Lower lobe of right lung (tissue), 2 donors: ENCODE data around the gene LY6G5C. TPM values are rescaled to one million over a fixed set of nuclear protein-coding genes. Genes with fewer than 3 reads are reported as not detected.

Source experiments
- ATAC-seq, 2 donors: fragments of 200-7000 bp; cut with Tn5 transposase; one replicate each; pipeline ENCODE4 v1.9.1; 2020 to 2022; ENCODE audit warnings: mild to moderate bottlenecking in 2 of 2, moderate library complexity in 2 of 2
- DNase-seq: peaks from one replicate; pipeline ENCODE4 v3.0.0-alpha.2; 2020
- H3K27ac ChIP-seq: fragments of 200-600 bp; one replicate; pipeline ENCODE4 v1.8.0; 2022
- H3K27me3 ChIP-seq: fragments of 200-600 bp; one replicate; pipeline ENCODE4 v1.8.0; 2022; ENCODE audit warnings: low read depth
- H3K36me3 ChIP-seq: fragments of 200-600 bp; one replicate; pipeline ENCODE4 v1.8.0; 2022; ENCODE audit warnings: mild to moderate bottlenecking
- H3K4me1 ChIP-seq: fragments of 200-600 bp; one replicate; pipeline ENCODE4 v1.8.0; 2022
- H3K4me3 ChIP-seq: fragments of 200-600 bp; one replicate; pipeline ENCODE4 v1.8.0; 2022; ENCODE audit warnings: mild to moderate bottlenecking
- H3K9me3 ChIP-seq: fragments of 200-600 bp; one replicate; pipeline ENCODE4 v1.8.0; 2022
- CTCF ChIP-seq: fragments of 200-600 bp; IDR thresholded peaks from one replicate; pipeline ENCODE4 v1.8.0; 2022; ENCODE audit warnings: antibody characterized with exemption, mild to moderate bottlenecking
- intact Hi-C: fragments of 100-400 bp; cut with DNase I; formaldehyde crosslinking; loops from one replicate; pipeline ENCODE4 v1.11.0; 2022
- total RNA-seq: library from RNA; stranded (reverse); fragmentation: NEBNext Ultra II Directional; extraction: Animal tissue kit (Norgen Biotek cat#: 25700); gene quantifications from one replicate; pipeline ENCODE4 v1.2.1, GENCODE V29; 2021
- donor health status: DM: no; HTN: yes; CAD: no; lungs with severe emphysema.

Gene LY6G5C
- total RNA-seq, 1 donor from 2014 or later = 2.9 TPM

GRCh38 chr6:31660381-31661261 is 20.2 kb downstream of the LY6G5C start, which contains the start of gene C6orf47:
TSS of gene C6orf47 (minus strand) at chr6:31660778. CDS start at chr6:31659947, 831 bp downstream.
- Histone ChIP-seq H3K27me3 (no peaks in the 10 kb centered on the region), H3K4me1 (peaks cover 60% of the 10 kb centered on the region), H3K36me3 (peaks cover 42% of the 10 kb centered on the region), H3K4me3 (peak within 1 kb of the TSS; percentile 96), H3K27ac (peak within 1 kb of the TSS; percentile 90), H3K9me3 (no peaks in the 10 kb centered on the region)
- ATAC-seq (peak; percentile 89 to 90), DNase-seq (peak; percentile 93)
- intact Hi-C loops = no loop called here
- no peak for TF ChIP-seq CTCF

DNA sequence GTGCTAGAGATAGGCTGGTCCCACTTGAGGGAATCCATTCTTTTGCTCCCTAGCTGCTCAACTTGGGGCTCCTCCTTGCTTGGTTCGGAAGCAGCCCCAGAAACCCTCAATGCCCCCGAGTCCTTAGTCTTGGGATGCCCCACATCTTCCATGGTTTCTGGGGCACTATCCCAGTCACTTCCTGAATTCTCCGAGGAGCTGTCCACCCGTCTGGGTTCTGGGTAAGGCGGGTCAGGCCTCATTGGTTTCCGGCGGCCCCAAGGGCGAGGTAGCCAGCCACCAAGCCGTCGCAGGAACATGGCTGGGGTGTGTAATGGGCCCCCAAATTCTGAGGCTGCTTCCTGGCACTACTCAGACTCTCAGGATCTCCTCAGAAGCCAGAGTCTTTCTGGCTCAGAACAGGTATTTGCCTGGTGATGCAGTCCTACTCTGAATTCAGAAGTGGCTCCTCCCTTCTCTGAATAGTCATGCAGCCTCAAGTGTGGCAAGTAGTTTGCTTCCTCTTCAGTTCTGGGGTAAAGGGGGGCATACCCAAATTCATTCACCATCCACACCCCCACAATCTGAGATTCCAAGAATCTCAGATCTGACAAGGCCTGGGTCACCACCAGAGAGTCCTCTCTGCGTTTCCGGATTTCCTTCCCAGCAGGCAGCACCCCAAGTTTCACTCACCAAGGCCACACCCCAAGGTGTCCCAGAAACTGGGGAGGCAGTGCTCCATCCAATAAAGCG is 21.1 kb downstream of the LY6G5C start:
- ATAC-seq = peak; percentile 51 to 68
- Histone ChIP-seq H3K4me3 (peak overlapping the region; percentile 96), H3K36me3 (peaks cover 45% of the 10 kb centered on the region), H3K27me3 (no peaks in the 10 kb centered on the region), H3K27ac (peak overlapping the region; percentile 90), H3K4me1 (peaks cover 60% of the 10 kb centered on the region), H3K9me3 (no peaks in the 10 kb centered on the region)
- intact Hi-C loops = no loop called here
- DNase-seq = no peak
- no peak for TF ChIP-seq CTCF

GRCh38 chr6:31658983-31659648 is 21.8 kb downstream of the LY6G5C start:
- Histone ChIP-seq H3K4me1 (peaks cover 56% of the 10 kb centered on the region), H3K27me3 (no peaks in the 10 kb centered on the region), H3K4me3 (peak overlapping the region; percentile 96), H3K9me3 (no peaks in the 10 kb centered on the region), H3K36me3 (peaks cover 45% of the 10 kb centered on the region), H3K27ac (peak overlapping the region; percentile 90)
- TF ChIP-seq CTCF = no peak
- no peak for DNase-seq
- intact Hi-C loops = no loop called here
- no peak for ATAC-seq

DNA sequence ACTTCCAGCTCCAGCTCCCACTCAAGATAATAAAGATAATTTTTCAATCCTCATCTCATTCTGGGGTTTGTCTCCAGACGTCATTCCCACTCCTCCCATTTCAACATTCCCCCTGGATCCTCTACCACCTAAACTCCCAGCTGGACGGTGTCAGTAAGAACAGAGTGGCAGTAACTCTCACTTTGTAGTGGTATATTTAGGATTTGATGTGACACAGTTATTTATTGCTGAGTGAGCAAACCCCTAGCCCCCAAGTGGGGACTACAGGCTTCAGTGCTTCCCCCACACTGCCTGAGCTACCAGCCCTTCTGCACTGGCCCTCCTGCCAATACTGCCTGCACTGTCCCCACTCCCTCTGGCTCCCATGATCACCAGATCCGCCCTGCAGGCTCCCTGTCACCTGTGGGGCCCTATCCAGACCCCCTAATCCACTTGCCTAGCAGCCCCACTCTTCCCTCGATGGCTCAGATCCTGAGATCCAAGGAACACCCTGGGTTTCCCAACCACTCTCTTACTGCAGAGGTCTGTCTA is 22.6 kb downstream of the LY6G5C start:
- Histone ChIP-seq H3K4me1 (peaks cover 56% of the 10 kb centered on the region), H3K9me3 (no peaks in the 10 kb centered on the region), H3K27ac (peak overlapping the region; percentile 6), H3K27me3 (no peaks in the 10 kb centered on the region), H3K4me3 (peak overlapping the region; percentile 3), H3K36me3 (peaks cover 38% of the 10 kb centered on the region)
- ATAC-seq (no peak), DNase-seq (no peak)
- TF ChIP-seq CTCF = no peak
- intact Hi-C loops = no loop called here
